Measurements from ENCODE around the gene NUS1. TPM values are rescaled to one million over a fixed set of nuclear protein-coding genes. Genes with fewer than 3 reads are reported as not detected.
"Not testable (repeated sequence)": the region's sequence is repeated elsewhere in the genome, so short reads cannot be mapped to it uniquely, and the experiment has no call there.

Gene NUS1
- total RNA-seq (2014; rRNA removed; shearing (Covaris generic); ENCODE audit: low replicate concordance): 33.9 and 44.9 TPM in 2 replicates

- Histone ChIP-seq H3K36me3 (peaks cover 23% of the 10 kb centered on the region), H3K27me3 (no peaks in the 10 kb centered on the region), H3K9me3 (no peaks in the 10 kb centered on the region), H3K4me3 (peak within 1 kb of the TSS; percentile 97)
- DNase-seq: peak; percentile 98
Observed at GRCh38 chr6:117674991-117675657, at the start of gene NUS1. Gene NUS1, plus strand, starts transcription at chr6:117675469. Its CDS starts 202 bp downstream, at chr6:117675671.

DNA sequence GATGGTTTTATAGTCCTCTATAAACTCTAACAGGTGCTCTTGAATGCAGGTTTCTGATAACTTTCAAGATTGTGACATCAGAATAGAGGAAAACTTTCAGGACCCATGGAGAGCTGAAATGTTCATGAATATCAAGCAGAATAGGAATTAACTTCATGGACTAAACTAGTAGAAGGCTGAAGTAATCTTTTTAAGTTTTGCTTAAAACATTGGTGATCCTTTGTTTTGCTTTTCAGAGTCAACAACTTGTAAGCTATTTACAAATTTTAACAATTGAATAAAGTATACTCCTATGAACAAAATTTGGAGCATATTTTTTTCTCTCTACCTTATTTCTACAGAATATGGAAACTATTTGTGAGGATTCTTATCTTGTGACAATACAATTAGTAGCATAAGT is 47.7 kb upstream of the NUS1 start:
- H3K27me3 ChIP-seq: no peaks in the 10 kb centered on the region
- no peak for DNase-seq
- H3K9me3 ChIP-seq: peaks cover 16% of the 10 kb centered on the region
- H3K36me3 ChIP-seq: no peaks in the 10 kb centered on the region
- H3K4me3 ChIP-seq: no peak overlapping the region

DNA sequence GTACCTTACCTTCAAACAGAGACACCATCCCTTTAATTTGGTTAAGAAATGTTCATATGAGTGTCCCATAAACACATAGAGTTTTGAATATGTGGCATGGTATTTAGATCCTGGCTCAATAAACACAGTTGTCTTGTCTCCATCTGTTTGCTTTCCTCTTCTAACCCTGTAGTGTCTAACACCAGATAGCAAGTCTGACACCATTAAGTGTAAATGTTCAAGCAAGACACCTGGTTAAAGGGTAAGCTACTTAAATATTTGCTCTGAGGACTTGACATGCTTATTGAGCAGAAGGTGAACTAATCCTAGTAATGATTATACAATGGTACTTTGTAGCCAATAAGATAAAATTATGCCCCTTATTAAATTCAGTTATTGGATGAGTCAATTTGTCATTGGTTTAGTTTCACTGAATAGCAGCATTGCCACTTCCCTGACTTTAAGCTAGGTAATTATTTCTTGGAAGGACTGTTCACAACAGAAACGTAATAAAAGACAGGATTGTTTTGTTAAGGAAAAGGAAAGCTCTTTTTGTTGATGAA is 46.1 kb upstream of the NUS1 start:
- Histone ChIP-seq H3K27me3 (no peaks in the 10 kb centered on the region), H3K36me3 (no peaks in the 10 kb centered on the region), H3K9me3 (peaks cover 16% of the 10 kb centered on the region), H3K4me3 (no peak overlapping the region)
- DNase-seq: no peak

DNA sequence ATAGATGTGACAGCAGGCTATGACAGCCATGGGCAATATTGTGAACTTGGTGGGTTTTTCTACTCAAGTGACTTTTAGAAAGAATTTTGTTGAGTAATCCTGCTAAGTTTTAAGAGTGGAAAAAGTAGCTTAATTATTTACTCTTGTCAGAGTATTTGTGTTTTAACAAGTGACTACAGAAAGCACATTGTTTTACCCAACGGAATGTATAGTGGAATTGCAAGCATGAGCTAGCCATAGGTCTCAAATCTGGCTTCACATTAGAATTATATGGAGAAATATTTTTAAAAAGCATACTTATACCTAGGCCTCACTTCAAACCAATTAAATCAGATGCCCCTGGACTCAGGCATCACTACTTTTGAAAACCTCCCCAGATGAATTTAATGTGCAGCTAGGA is 37.5 kb upstream of the NUS1 start:
- Histone ChIP-seq H3K36me3 (no peaks in the 10 kb centered on the region), H3K9me3 (no peaks in the 10 kb centered on the region), H3K27me3 (no peaks in the 10 kb centered on the region), H3K4me3 (no peak overlapping the region)
- no peak for DNase-seq

GRCh38 chr6:117642976-117643375 is 32.3 kb upstream of the NUS1 start:
- DNase-seq: no peak
- no peaks in the 10 kb centered on the region for H3K36me3 ChIP-seq
- no peaks in the 10 kb centered on the region for H3K27me3 ChIP-seq

DNA sequence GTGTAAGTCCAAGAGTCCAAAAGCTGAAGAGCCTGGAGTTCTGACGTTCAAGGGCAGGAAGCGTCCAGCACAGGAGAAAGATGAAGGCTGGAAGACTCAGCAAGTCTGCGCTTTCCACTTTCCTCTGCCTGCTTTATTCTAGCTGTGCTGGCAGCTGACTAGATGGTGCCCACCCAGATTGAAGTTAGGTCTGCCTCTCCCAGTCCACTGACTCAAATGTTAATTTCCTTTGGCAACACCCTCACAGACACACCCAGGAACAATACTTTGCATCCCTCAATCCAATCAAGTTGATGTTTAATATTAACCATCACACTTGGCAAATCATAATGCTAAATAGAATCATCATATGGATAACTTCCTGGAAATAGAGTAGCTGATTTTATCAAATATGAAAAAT is 23.3 kb upstream of the NUS1 start:
- not testable (repeated sequence) for H3K27me3 ChIP-seq, DNase-seq, H3K9me3 ChIP-seq, H3K4me3 ChIP-seq, H3K36me3 ChIP-seq

More at GRCh38 chr6:117642976-117643375, 32.3 kb upstream of the NUS1 start:
- Histone ChIP-seq H3K9me3 (no peaks in the 10 kb centered on the region), H3K4me3 (no peak overlapping the region)

GRCh38 chr6:117653949-117654348 is 21.3 kb upstream of the NUS1 start:
- Histone ChIP-seq H3K27me3 (no peaks in the 10 kb centered on the region), H3K9me3 (no peaks in the 10 kb centered on the region), H3K36me3 (no peaks in the 10 kb centered on the region), H3K4me3 (no peak overlapping the region)
- DNase-seq: no peak

DNA sequence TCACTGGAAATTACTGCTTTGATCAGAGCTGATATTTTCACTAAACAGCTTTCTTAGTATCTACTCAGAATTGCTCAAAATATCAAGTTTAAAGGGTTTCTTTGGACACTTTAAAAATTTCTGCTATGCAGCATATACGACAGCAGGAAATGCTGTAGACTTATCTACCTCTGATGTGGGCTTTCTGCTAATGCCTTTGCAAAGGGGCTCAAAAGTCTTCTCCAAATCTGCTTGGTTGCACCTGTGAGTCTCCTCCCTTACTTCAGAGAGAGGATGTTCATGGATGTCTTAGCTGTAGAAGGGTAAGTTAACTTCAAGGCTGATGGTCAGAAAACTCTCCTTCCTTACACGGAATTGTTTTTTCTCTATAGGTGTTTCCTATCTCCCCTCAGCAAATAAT is 19.9 kb upstream of the NUS1 start:
- Histone ChIP-seq H3K36me3 (no peaks in the 10 kb centered on the region), H3K27me3 (no peaks in the 10 kb centered on the region), H3K9me3 (no peaks in the 10 kb centered on the region), H3K4me3 (no peak overlapping the region)
- DNase-seq: no peak

DNA sequence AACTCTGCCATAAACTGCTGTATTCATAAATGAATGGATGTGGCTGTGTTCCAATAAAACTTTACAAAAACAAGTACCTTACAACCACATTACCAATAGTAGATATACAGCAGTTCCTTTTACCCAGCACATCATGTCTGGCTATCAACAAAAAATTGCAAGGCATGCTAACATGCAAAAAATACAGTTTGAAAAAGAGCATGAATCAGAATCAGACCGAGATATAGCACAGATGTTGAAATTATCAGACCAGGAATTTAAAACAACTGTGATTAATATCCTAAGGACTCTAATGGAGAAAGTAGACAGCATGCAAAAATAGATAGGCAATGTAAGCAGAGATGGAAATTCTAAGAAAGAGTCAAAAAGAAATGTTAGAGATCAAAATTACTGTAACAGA is 8.4 kb upstream of the NUS1 start:
- no peaks in the 10 kb centered on the region for H3K27me3 ChIP-seq
- H3K36me3 ChIP-seq: no peaks in the 10 kb centered on the region
- H3K4me3 ChIP-seq: no peak overlapping the region
- DNase-seq: no peak
- no peaks in the 10 kb centered on the region for H3K9me3 ChIP-seq

DNA sequence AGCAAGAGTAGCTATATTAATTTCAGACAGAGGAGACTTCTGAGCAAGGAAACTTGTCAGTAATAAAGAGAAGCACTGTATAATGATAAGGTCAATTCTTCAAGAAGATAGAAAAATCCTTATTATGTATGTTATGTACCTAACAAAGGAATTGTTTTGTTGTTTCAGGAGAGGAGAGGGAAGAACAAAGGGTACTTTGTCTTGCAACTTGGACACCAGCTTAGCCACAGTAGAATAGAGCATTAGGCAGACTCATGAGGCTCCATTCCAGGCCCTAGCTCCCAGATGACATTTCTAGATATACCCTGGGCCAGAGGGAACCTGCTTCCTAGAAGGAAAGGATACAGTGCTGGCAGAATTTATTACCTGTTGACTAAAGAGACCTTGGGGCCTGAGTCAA is 6.5 kb upstream of the NUS1 start:
- H3K36me3 ChIP-seq: no peaks in the 10 kb centered on the region
- DNase-seq: no peak
- H3K4me3 ChIP-seq: no peak overlapping the region
- H3K27me3 ChIP-seq: no peaks in the 10 kb centered on the region
- no peaks in the 10 kb centered on the region for H3K9me3 ChIP-seq

GRCh38 chr6:117674503-117674902 is 766 bp upstream of the NUS1 start:
- H3K9me3 ChIP-seq: no peaks in the 10 kb centered on the region

GRCh38 chr6:117675658-117676301 is 511 bp downstream of the NUS1 start:
- Histone ChIP-seq H3K4me3 (peak overlapping the region; percentile 97), H3K36me3 (peaks cover 27% of the 10 kb centered on the region)
- DNase-seq: peak; percentile 14
- H3K27me3 ChIP-seq, H3K9me3 ChIP-seq: not testable (repeated sequence)

More at GRCh38 chr6:117674503-117674902, 766 bp upstream of the NUS1 start:
- peak overlapping the region; percentile 97 for H3K4me3 ChIP-seq
- no peak for DNase-seq
- H3K27me3 ChIP-seq: no peaks in the 10 kb centered on the region
- H3K36me3 ChIP-seq: peaks cover 19% of the 10 kb centered on the region

DNA sequence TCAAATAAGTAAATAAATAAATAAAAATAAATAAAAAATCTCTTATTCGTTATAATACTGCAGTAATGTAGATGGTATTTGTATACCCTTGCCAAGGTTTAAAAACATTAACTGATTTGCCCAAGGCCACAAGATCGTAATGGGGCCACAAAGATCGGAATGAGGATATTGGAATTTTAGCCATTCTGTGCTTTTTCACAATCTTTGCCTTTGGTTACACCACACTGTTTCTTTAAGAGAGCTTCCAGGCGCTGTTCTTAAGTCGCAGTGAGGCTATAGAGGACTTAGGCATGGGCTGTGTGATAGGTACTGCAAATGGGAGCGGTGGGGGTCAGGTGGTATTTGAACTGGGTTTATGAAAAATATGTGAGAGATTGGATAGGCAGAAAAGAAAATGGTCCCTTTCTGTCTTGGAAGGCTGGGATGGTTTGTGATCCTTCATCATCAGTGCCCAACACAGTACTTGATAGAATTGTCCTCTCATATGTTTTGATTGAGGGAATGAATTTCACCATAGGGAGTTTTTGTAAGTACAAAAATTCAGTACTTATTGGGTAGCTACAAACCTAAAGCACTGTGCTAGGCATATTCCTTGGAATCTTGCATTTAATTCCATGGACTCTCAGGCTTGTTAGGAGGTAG is 1.4 kb downstream of the NUS1 start:
- peaks cover 27% of the 10 kb centered on the region for H3K36me3 ChIP-seq
- H3K9me3 ChIP-seq: no peaks in the 10 kb centered on the region
- peak overlapping the region; percentile 97 for H3K4me3 ChIP-seq
- DNase-seq: no peak
- no peaks in the 10 kb centered on the region for H3K27me3 ChIP-seq

DNA sequence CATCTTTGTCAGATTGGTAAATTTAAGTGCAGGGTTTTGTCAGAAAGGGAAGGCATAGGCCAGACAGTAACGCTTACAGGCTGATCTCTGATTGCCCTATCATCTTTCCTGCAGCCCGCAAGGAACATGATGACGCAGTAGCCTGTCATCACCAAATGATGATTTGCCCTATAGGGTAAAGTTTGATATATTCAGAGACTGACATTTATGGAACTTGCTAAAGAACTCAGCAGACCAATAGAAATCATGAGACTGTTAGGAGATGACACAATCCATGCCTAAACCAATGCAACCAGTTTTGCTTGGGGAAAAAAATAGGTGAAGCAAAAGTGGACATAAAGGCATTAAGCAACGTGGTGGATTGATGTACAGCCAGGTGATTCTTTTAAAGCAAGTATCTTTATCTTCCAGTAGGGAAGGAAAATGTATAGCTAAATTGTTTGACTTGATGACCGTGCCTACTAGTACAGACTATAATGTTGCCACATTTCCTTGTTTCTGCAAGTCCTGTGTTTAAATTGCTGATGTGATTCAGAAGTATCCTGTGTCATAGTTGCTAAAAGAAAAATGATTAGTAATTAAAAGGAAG is 2.4 kb downstream of the NUS1 start:
- H3K27me3 ChIP-seq: no peaks in the 10 kb centered on the region
- no peaks in the 10 kb centered on the region for H3K9me3 ChIP-seq
- peaks cover 27% of the 10 kb centered on the region for H3K36me3 ChIP-seq
- H3K4me3 ChIP-seq: no peak overlapping the region
- DNase-seq: no peak

- Histone ChIP-seq H3K27me3 (no peaks in the 10 kb centered on the region), H3K4me3 (no peak overlapping the region), H3K36me3 (peaks cover 38% of the 10 kb centered on the region), H3K9me3 (no peaks in the 10 kb centered on the region)
- no peak for DNase-seq
Observed at GRCh38 chr6:117681162-117681741, 6.0 kb downstream of the NUS1 start.

GRCh38 chr6:117684749-117685148 is 9.5 kb downstream of the NUS1 start:
- no peak for DNase-seq
- peaks cover 17% of the 10 kb centered on the region for H3K36me3 ChIP-seq
- no peak overlapping the region for H3K4me3 ChIP-seq
- no peaks in the 10 kb centered on the region for H3K9me3 ChIP-seq
- no peaks in the 10 kb centered on the region for H3K27me3 ChIP-seq

DNA sequence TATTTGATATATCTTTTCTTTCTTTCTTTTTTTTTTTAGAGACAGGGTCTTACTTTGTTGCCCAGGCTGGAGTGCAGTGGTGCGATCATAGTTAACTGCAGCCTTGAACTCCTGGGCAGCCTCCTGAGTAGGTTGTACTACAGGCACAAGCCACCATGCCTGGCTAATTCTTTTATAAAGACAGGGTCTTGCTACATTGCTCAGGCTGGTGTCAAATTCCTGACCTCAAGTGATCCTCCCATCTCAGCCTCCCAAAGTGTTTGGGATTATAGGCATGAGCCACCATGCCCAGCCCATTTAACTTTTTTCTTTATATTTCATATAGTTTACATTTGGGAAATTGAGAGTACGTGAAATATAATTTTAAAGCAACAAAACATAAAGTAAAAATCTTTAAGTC is 10.1 kb downstream of the NUS1 start:
- Histone ChIP-seq H3K27me3 (no peaks in the 10 kb centered on the region), H3K4me3 (no peak overlapping the region), H3K9me3 (no peaks in the 10 kb centered on the region), H3K36me3 (peaks cover 12% of the 10 kb centered on the region)
- DNase-seq: no peak

All from MG63 (cell line).